WTC11 (cell line): ENCODE data around the gene PLEKHA5.

Experiments
- CREB1 ChIP-seq: sonication (generic); formaldehyde crosslinking; IDR thresholded peaks from 2 replicates; pipeline ENCODE4 v1.8.0; 2023; ENCODE audit warnings: mild to moderate bottlenecking, missing genetic modification reagents
- CREM ChIP-seq: sonication (generic); formaldehyde crosslinking; IDR thresholded peaks from 2 replicates; pipeline ENCODE4 v1.8.1; 2022; ENCODE audit warnings: mild to moderate bottlenecking, missing genetic modification reagents, moderate library complexity
- ELF4 ChIP-seq: sonication (generic); formaldehyde crosslinking; IDR thresholded peaks from 2 replicates; pipeline ENCODE4 v1.8.1; 2022; ENCODE audit warnings: low read depth, mild to moderate bottlenecking, moderate library complexity, missing genetic modification reagents
- ESRRA ChIP-seq: sonication (generic); formaldehyde crosslinking; IDR thresholded peaks from 2 replicates; pipeline ENCODE4 v1.8.1; 2022; ENCODE audit warnings: mild to moderate bottlenecking, missing genetic modification reagents, borderline replicate concordance
- MYBL2 ChIP-seq: sonication (generic); formaldehyde crosslinking; IDR thresholded peaks from 2 replicates; pipeline ENCODE4 v1.8.1; 2023; ENCODE audit warnings: mild to moderate bottlenecking, moderate library complexity, missing genetic modification reagents
- SP1 ChIP-seq: sonication (generic); formaldehyde crosslinking; conservative IDR thresholded peaks from 2 replicates; pipeline ENCODE4 v1.8.1; 2022; ENCODE audit warnings: missing genetic modification reagents
- ZBTB21 ChIP-seq: sonication (generic); formaldehyde crosslinking; IDR thresholded peaks from 2 replicates; pipeline ENCODE4 v1.8.1; 2023; ENCODE audit warnings: mild to moderate bottlenecking, missing genetic modification reagents, borderline replicate concordance
- TF ChIP-seq, protein P1 (sequence below): fragments of 200-600 bp; IDR thresholded peaks from 2 replicates; pipeline ENCODE4 v1.8.0; 2022; ENCODE audit warnings: antibody characterized with exemption
- TF ChIP-seq, protein P2 (sequence below): sonication (generic); formaldehyde crosslinking; IDR thresholded peaks from 2 replicates; pipeline ENCODE4 v1.8.1; 2023; ENCODE audit warnings: mild to moderate bottlenecking, missing genetic modification reagents
- TF ChIP-seq, protein P3 (sequence below): sonication (generic); formaldehyde crosslinking; IDR thresholded peaks from 2 replicates; pipeline ENCODE4 v1.8.0; 2022; ENCODE audit warnings: mild to moderate bottlenecking, missing genetic modification reagents

DNA sequence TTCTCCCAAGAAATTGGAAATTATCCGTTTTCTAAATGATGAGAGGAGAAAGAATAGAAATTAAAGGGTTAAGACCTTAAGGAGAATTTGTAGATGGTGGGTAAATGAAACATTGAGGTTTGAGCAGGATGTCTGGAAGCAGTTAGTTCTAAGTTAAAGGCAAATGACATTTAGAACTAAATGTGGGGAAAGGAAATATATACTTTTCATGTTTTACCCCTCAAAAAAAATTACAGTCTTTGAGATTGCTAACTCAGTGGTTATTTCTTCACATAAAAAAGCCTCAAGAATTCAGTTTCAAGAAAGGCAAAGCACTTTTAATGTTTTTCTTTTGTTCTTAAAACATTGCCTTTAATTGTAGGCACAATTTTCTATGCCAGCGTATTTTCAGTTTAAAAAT, 114.0 kb downstream of the PLEKHA5 start:
- no peak for TF ChIP-seq ELF4 (CRISPR knock-in tag)
- TF ChIP-seq MYBL2 = no peak
- TF ChIP-seq ESRRA = no peak
- no peak for TF ChIP-seq ZBTB21 (CRISPR knock-in tag)
- TF ChIP-seq CREB1 (CRISPR knock-in tag) = no peak
- TF ChIP-seq, protein P1, sequence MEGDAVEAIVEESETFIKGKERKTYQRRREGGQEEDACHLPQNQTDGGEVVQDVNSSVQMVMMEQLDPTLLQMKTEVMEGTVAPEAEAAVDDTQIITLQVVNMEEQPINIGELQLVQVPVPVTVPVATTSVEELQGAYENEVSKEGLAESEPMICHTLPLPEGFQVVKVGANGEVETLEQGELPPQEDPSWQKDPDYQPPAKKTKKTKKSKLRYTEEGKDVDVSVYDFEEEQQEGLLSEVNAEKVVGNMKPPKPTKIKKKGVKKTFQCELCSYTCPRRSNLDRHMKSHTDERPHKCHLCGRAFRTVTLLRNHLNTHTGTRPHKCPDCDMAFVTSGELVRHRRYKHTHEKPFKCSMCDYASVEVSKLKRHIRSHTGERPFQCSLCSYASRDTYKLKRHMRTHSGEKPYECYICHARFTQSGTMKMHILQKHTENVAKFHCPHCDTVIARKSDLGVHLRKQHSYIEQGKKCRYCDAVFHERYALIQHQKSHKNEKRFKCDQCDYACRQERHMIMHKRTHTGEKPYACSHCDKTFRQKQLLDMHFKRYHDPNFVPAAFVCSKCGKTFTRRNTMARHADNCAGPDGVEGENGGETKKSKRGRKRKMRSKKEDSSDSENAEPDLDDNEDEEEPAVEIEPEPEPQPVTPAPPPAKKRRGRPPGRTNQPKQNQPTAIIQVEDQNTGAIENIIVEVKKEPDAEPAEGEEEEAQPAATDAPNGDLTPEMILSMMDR = no peak
- TF ChIP-seq, protein P2, sequence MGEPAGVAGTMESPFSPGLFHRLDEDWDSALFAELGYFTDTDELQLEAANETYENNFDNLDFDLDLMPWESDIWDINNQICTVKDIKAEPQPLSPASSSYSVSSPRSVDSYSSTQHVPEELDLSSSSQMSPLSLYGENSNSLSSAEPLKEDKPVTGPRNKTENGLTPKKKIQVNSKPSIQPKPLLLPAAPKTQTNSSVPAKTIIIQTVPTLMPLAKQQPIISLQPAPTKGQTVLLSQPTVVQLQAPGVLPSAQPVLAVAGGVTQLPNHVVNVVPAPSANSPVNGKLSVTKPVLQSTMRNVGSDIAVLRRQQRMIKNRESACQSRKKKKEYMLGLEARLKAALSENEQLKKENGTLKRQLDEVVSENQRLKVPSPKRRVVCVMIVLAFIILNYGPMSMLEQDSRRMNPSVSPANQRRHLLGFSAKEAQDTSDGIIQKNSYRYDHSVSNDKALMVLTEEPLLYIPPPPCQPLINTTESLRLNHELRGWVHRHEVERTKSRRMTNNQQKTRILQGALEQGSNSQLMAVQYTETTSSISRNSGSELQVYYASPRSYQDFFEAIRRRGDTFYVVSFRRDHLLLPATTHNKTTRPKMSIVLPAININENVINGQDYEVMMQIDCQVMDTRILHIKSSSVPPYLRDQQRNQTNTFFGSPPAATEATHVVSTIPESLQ (CRISPR knock-in tag) = no peak
- TF ChIP-seq SP1 (CRISPR knock-in tag) = no peak
- TF ChIP-seq, protein P3, sequence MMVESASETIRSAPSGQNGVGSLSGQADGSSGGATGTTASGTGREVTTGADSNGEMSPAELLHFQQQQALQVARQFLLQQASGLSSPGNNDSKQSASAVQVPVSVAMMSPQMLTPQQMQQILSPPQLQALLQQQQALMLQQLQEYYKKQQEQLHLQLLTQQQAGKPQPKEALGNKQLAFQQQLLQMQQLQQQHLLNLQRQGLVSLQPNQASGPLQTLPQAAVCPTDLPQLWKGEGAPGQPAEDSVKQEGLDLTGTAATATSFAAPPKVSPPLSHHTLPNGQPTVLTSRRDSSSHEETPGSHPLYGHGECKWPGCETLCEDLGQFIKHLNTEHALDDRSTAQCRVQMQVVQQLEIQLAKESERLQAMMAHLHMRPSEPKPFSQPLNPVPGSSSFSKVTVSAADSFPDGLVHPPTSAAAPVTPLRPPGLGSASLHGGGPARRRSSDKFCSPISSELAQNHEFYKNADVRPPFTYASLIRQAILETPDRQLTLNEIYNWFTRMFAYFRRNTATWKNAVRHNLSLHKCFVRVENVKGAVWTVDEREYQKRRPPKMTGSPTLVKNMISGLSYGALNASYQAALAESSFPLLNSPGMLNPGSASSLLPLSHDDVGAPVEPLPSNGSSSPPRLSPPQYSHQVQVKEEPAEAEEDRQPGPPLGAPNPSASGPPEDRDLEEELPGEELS = no peak
- no peak for TF ChIP-seq CREM (CRISPR knock-in tag)
